AG08395 (cell line): ENCODE measurements around the gene KHNYN.
"Not testable (repeated sequence)": the region's sequence is repeated elsewhere in the genome, so short reads cannot be mapped to it uniquely, and the experiment has no call there.

Source experiments
- DNase-seq: peaks from one replicate; pipeline ENCODE4 v3.0.0; 2012; ENCODE audit warnings: mixed read lengths, low spot score

Gene KHNYN

DNA sequence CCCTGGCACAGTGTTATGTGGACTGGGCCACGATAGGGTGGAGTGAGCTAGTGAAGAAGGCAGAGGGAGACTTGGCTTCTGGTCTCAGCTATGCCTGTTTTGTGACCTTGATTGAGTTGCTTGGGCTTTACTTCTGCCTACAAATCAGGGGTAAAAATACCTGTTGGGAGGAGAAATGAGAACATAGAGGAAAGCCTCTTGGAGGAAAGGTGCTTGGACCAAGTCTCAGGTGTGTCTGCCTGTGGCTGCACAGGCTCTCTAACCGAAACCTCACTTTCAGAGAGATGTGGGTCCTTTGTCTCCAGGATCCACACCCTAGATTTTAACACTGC is 7.9 kb downstream of the KHNYN start:
- DNase-seq = no peak

DNA sequence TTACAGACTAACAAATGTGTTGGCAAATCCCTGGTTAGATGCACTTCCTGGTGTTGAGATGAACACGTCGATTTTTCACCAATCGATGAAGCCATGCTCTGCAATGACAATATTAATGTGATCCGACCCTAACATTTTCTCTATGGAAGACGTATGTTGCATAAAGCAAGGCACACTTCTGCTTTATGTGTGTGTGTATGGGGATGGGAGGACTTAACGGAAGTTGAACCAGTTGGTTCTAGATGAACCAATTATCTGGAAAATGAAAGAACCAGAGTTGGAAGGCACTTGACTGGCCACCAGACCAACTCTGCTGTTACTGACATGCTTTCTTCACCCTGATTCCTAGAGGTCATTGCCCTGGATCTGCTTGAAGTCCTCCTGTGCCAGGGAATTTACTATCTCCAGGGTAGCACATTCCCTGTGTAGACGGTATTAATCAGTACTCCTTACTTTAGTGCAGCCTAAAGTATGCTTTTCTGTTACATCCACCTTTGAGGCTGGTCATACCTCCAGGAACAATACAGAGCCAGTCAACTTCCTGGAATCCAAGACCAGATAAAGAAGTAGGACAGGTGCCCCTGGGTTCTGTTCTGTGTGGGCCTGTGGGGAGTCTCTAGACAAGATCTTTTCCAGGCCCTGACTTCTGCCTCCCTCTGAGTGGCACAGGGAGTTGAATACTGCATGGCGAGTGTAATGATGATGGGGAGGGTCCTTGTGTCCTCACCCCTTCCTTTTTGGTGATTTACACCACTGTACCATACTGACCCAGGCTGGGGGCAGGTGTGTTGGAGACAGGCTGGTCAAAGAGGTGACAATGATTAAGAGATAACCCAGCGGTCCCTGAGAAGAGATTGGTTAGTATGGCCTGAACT is 8.7 kb downstream of the KHNYN start:
- no peak for DNase-seq

DNA sequence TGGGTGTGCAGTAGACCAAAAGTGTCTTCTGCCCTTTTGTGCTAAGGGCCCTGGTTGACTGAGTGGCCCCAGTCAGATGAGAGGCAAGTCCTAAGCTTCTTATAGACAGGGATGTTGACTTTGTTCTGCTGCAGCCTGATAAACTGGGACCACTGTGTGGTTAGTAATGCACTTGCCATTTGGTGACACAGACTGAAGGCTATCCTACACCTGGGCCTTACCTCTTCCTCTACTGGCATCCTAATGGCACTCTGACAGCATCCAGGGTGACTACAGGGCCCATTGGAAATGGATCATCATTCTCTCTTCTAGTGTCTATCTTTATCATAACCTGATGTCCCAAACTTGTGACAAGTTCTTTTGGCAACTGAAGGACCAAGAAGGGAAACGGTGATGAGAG is 9.5 kb downstream of the KHNYN start:
- DNase-seq = no peak

DNA sequence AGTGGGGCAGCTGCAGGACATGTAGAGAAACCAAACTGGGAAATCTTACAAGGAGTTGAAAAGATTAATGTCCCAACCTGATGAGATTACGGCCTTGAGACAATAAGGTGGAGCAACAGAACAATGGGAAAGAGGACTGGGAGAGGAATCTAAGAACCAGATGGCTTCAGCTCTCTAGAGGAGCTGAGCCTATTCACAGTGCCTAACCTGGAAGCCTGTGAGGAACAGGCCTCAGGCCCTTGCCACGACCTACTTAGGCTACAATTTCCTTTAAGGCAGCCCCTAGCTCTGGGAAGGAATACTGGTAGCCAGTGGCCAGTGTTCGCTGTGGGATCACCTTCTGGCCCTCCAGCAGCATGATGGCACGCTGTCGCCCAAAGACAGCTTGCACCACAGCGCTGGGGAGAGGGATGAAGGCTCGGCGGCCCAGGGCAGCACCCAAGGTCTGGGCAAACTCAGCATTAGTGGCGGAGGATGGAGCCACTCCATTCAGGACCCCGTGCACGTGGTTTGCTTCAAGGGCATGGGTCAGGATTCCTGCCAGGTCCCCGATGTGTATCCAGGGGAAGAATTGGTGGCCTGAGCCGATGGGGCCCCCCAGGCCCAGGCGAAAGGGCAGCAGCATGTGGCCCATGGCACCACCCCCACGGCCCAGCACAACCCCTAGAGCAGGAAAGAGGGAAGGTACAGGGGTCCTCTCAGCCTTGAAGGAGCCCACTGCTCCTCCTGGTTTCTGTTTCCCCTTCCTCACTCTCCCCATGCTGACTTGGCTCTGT is 10.3 kb downstream of the KHNYN start:
- DNase-seq = no peak

DNA sequence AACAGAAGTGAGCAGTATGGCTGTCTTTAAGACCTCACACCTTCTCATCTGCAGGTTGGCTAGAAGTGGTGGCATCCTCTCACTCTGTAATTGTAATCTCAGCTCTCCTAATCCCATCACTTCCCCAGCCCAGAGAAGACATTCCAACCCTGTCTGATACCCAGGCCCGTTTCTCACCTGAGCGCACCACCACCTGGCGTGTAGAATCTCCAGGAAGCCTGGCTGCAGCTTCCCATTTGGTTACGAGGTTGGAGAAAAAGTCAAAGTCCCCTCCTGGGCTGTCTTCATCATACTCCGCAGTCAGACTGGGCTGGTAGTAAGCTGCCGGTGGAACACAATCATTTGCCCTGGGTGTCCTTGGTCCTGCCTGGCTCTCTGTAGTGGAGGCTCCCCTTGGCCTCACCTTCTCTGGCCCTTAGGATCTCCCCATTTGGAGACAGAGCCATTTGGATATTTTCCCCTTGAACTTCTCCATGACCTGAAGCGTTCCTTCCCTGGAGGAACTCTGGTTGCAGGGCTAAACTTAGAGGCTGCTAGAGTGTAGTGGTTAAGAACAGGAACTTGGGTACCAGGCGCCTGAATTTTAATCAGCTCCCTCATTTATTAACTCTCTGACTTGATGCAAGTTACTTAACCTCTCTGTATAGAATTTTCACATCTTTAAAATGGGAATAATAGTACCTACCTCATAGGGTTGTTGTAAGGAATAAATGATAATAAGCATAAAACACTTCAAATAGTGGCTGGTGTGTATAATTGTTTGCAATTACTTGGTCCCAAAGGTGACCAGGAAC is 11.0 kb downstream of the KHNYN start:
- no peak for DNase-seq

DNA sequence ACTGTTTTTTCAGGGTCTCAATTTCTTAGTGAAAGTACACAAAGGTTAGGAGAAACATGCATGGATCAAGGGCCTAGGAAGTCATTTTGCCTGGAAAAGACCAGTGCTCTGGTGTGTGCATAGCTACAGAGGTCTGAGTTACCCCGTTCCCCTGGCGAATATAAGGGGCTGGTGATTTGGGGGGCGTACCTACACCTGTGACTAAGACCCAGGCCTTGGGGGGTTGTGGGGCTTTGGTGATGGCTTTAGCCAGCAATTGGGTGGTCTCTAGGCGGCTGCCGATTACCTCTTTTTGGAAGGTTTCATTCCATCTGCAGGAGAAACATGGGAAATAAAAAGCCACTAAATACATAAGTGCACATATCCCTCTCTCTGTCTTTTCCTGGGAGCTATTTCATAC is 11.7 kb downstream of the KHNYN start:
- no peak for DNase-seq

DNA sequence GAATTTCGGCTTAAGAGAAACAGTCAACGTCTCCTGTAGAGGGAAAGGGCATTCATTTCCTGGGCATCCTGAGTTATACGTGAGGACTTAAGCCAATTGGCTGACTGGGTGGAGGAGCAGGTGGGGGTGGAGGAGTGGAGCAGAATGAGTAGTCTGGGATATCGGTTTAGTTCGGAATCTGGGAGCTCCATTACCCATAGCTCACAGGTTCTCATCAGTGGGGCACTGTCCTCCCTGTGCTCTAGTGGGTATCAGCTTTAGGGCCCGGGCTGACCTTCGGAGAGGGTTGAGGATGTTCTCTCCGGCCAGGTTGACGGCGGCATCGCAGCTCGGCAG is 12.1 kb downstream of the KHNYN start:
- no peak for DNase-seq

DNA sequence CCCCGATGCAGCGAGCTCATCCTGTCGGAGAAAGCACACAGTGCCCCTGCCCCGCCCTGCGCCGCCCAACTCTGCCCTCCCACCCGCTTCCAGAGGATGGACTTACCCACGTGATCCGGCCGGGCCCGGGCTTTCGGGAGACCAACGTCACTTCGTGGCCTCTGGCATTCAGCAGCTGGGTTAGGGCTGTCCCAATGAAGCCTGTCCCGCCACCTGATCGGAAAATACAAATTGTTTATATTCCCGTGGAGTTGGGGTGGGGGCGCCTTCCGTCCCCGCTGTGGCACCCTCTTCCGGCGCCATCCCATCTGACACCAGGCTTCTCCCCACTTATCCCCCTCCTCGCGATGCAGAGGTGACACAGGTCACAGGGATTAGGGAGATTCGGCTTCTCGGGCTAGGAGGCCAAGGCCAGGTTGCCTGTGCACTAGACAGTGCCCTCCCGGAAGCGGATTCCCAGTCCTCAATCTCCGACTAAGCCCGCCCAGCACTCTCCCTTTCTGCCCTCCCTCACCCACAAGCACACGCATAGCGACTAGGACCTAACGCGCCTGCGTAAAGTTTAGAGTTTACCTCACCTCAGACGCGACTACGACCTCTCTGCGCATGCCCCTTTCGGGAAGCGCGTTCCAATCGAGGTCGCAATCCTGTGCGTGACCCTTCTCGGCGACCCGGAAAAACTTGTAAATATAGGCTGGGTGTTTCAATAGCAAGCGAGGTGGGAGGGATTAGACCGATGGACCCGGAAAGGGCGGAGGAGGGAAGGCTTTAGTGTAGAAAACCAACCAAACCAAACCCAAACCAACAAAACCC is 12.7 kb downstream of the KHNYN start, which contains the start of gene SDR39U1:
TSS of gene SDR39U1 (minus strand) at position 537 of the 813 bp plus-strand sequence. CDS start at position 530, 7 bp downstream.
- peak; percentile 99 for DNase-seq

DNA sequence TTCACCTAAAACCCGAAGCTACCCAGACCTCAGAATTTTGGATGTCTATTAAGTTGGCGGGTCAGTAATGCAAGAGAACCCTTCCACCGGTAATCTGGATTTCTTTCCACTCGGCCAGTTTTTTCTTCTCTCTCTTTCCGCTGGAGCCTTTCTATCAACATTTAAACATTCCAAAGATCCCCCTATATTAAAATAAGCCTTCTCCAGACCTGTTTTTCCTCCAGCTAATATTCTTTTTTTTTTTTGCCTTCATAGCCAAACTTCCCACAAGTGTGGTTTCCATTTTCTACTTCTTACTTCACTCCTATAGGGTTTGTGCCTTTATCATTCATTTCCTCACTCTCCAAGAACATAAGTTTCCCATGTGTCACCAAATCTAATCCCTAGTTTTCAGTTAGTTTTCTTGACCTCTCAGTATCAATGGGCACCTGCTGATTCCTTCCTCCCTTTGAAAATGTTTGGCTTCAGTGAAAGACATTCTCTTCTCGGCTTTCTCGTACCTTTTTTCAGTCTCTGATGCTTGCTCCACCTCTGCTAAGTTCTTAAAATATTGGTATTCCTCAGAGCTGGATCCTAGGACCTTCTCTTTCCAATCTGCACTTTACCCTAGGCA is 13.4 kb downstream of the KHNYN start:
- DNase-seq = peak; percentile 22

DNA sequence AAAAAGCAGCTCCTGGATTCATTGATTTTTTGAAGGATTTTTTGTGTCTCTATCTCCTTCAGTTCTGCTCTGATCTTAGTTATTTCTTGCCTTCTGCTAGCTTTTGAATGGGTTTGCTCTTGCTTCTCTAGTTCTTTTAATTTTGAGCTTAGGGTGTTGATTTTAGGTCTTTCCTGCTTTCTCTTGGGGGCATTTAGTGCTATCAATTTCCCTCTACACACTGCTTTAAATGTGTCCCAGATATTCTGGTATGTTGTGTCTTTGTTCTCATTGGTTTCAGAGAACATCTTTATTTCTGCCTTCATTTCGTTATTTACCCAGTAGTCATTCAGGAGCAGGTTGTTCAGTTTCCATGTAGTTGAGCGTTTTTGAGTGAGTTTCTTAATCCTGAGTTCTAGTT is 21.1 kb downstream of the KHNYN start:
- DNase-seq = not testable (repeated sequence)

DNA sequence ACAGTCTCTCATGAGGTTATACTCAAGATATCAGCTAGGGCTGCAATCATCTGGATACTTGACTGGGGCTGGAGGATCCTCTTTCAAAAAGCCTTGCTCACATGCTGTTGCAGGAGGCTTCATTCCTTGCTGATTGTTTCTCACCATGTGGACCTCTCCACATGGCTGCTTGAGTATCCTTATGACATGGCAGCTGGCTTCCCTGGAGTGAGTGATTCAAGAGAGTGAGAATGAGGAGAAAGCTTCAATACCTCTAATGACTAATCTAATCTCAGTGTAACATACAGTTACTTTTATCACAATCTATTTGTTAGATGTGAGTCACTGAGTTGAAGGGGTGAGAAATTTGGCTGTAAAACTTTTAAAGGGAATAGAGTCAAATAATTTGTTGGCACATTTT is 27.2 kb downstream of the KHNYN start:
- DNase-seq = no peak

DNA sequence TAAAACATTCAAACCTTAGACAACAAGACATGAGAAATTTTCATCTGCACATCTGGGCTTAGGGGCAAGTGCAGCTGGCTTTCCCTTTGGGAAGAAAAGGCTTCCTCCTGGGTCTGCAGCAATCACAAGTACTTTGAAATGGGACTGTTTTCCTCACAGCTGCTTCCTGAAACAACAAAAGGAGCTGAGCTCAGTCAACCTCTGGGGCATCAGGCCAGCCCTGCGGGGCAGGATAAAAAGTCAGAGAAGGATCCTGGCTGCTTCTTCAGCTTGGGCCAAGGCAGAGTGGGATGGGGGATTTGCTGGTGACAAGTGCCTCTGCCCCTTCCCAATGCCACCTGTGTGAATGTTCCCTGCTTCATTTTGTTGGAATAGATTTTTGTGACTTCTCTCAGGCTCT is 29.0 kb downstream of the KHNYN start:
- DNase-seq = no peak

DNA sequence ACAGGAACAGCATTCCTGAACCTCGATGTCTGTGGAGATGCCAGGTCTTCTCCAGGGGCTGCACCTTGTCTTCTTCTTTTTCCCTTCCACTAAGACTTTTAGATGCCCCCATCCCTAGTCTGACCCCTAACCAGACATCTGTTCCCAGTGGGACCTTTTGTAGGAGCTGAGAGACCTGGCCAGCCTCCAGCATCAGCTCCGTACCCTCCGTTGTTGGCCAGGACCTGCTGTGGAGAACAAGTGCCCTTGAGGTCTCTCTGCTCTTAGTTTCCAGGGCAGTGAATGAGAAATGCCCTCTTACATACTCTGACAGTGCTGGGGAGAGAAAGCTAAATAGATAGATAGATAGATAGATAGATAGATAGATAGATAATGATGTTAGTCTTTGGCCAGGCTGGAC is 29.6 kb downstream of the KHNYN start:
- no peak for DNase-seq

DNA sequence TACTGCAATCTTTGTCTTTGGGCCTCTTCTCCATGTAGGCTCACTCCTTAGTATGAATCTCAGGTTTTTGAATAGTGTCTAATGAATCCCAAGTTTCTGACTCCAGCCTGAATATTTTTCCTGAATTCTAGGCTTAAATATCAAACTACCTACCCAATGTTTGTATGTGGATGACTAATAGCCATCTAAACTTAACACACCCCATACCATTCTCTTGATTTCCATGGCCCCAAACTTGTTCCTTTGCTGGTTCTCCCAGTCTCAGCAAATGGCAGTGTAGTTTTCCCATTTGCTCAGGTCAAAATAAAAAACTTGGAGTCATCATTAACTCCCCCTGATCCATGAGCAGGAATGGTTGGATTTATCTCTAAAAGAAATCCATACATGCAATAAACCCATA is 31.6 kb downstream of the KHNYN start:
- no peak for DNase-seq

DNA sequence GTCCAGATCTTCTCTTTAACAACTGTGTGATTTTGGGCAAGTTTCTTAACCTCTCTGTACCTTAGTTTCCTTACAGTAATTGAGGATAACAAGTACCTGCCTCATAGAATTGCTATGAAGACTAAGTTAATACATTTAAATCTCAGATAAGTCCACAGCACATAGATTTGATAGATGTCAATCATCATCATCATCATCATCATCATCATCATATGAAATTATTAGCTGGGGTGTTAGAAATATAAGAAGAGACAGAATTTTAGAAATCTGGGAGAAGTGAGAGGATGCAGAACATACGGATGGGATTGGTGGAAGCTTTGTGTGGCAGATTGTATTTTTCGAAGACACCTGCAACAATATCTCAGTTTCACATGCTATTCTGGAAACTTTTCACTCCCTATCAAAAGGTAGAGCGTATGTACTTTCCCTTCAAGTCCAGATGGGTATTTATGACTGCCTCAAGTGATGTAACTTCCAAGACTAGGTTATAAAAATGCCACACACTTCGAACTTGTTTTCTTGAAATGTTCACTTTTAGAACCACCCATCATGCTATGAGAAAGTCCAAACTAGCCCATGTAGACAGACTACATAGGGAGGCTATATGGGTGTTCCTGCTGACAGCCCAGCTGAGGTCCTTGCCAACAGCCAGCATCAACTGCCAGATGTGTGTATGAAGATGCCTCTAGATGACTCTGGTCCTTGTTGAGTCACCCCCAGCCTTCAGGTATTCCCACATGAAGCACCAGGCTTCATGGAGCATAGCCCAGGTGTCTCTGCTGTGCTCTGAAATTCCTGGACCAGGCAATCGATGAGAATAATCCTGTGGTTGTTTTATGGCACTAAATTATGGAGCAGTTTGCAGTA is 33.5 kb downstream of the KHNYN start:
- no peak for DNase-seq

DNA sequence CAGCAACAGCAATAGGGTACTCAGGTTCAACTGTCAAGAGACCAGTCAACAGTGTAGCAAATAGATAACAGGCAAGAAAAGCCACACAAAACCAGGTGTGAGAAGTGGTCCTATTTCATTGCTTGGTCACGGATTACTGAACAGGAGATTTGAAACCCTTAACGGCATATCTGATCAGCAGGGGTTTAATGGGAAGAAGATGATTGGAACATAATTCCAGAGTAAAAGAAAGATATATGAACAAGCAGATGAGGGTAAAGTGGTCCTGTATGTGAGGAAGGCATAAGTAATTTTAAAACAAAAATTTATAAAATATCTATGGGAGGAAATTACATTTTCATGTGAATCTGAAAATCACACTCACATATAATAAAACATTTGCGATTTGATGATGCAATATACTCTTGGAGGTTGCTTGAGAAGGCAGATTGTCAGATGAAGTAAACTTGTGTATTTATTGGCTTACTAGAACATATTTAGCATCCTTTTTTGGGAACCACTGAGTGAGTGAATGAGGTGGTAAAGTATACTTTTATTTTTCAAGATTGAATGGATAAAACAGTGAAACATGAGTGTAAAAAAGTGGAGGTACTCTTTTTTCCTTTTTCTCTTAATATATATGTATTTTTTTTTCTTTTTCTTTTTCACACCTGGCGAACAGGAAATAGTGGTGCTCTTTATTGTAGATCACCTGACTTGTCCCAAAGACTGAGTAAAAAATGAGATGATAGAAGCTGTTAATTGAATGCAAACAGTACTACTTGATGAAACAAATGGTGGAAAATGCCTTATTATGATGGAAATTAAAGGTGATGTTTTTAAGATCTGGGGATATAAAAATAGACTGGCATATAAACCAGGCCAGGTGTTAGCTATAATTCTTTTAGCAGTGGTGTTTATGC is 34.4 kb downstream of the KHNYN start:
- DNase-seq = no peak

DNA sequence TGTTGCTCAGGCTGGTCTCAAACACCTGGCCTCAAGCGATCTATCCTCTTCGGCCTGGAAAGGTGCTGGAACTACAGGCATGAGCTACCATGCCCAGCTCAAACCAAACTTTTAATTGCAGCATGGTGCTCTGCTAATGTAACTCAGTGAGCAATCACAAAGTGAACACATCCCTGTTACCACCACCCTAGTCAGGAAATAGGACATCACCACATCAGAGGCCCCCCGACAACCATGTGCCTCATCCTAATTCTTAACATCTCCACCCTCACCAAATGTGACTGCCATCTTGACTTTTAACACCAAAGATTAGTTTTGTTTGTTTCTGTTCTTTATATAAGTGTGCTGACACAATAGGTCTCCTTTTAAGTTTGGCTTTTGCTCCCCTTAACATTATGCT is 35.6 kb downstream of the KHNYN start:
- DNase-seq = no peak

DNA sequence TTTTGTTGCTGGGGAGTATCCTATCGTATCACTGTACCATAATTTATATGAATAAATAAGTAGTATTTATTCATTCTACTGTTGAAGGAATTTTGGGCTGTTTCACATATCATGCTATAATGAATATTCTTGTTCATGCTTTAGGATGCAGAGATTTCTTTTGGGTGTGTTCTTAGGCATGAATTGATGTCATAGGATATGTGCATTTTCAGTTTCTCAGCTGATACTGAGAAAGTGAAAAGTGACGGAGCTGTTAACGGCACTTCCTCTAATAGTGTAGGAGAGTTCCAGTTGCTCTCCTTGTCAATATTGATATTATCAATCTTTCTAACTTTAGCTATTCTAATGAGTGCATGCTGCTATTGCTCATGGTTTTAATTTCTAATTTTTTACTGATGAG is 36.1 kb downstream of the KHNYN start:
- DNase-seq = no peak

DNA sequence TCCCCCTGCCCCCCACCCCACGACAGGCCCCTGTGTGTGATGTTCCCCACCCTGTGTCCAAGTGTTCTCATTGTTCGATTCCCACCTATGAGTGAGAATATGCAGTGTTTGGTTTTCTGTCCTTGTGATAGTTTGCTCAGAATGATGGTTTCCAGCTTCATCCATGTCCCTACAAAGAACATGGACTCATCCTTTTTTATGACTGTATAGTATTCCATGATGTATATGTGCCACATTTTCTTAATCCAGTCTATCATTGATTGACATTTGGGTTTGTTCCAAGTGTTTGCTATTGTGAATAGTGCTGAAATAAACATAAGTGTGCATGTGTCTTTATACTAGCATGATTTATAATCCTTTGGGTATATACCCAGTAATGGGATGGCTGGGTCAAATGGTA is 40.7 kb downstream of the KHNYN start:
- not testable (repeated sequence) for DNase-seq
